GM18498 (cell line): ENCODE data around the gene MBTPS1.

Experiments used
- ATAC-seq: cut with Tn5 transposase; IDR thresholded peaks from one replicate; pipeline ENCODE4 v1.9.1; 2021; ENCODE audit warnings: mild to moderate bottlenecking, moderate library complexity; ENCODE audit not compliant: unreplicated experiment

Gene MBTPS1

GRCh38 chr16:84080813-84081212 is 35.9 kb downstream of the MBTPS1 start:
- ATAC-seq, result no peak

DNA sequence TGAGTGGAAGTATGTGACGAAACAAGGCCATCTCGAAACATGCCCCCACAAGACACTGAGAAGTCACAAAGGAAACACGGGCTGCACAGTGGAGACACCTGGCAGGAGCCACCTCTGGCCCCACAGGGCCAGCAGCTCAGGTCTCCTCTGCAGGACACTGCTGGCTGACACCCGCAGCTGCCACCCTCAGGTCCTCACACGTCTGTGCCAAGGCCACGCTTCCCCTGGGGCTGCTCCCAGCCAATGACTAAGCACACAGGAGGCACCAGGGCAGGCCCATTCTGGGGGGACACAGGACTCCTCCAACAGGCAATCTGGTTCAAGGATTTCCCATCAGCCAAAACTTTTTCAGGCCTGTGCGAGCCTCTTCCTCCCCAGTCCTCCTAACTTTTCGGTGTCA is 36.4 kb downstream of the MBTPS1 start:
- no peak for ATAC-seq

- no peak for ATAC-seq
Observed at GRCh38 chr16:84079664-84080063, 37.1 kb downstream of the MBTPS1 start.

DNA sequence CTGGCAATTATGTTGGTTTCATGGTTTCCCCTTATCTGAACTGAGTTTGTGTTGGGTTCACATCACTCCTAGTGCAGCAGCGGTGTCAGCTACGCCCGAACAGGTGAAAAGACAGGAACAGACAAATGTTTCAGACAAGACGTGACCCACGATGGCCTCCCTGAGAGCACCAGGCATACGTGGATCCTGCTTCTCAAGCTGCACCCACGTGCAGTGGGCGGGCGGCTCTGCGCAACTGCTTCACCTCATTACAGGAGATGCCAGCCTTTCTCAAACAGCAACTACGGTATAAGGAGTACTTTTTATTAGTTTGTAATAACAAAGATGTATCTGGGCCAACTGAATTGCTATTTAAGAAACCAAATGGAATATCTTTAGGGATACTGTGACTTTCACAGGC is 41.4 kb downstream of the MBTPS1 start:
- ATAC-seq, result no peak

DNA sequence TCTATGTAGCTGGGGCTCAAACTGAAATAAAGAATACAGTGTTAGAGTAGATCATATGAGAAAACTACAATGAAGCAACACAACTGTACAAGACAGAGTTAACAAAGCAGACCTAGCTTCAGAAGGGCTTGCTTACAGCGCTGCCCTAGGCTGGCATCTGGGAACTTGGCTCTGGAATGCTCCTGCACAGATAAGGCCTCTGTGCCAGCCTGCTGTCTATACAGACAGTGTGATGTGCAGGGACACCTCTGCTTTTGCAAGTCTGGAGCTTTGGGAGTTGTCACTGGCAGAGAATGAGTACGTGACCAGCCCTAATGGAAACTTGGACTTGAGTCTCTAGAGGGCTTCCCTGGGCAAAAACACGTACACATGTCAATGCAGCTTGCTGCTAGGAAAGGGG is 42.0 kb downstream of the MBTPS1 start:
- ATAC-seq, result no peak

DNA sequence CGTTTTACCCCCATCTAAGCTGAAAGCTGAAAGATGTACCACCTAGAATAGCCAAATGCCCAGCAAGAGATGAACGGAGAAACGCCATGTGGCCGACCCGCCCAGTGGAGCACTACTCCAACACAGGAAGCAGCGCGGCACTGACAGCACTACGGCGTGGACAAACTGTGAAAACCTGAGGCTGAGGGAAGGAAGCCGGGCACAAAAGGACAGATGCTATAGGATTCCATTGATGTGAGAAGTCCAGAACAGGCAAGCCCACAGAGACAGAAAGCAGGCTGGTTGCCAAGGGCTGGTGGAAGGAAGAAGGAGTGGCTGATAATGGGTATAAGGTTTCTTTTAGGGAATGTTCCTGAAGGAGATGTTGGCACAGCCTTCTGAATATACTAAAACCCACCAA is 44.7 kb downstream of the MBTPS1 start:
- no peak for ATAC-seq

DNA sequence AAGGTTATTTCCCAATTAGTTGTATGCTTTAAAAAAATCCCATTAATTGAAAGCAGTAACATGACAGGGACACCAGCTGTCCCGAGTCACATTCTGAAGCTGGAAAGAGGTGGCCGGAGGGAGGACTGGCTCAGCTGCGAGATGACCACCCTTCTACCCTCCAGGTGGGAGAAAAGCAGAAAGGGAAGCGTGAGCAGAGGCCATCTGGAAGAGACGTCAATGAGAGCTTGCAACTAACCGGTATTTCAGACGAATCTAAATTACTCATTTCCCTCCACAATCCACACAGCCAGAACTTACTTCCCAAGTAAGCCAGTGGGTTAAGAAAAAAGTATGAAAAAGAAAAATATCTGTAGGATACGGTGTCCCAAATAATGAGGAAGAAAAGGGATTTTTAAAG is 45.6 kb downstream of the MBTPS1 start:
- ATAC-seq, result no peak

GRCh38 chr16:84069540-84069939 is 47.2 kb downstream of the MBTPS1 start:
- ATAC-seq, result no peak

- ATAC-seq, result no peak
Observed at GRCh38 chr16:84068783-84069462, 47.8 kb downstream of the MBTPS1 start.

- ATAC-seq, result no peak
Observed at GRCh38 chr16:84068041-84068440, 48.7 kb downstream of the MBTPS1 start.

DNA sequence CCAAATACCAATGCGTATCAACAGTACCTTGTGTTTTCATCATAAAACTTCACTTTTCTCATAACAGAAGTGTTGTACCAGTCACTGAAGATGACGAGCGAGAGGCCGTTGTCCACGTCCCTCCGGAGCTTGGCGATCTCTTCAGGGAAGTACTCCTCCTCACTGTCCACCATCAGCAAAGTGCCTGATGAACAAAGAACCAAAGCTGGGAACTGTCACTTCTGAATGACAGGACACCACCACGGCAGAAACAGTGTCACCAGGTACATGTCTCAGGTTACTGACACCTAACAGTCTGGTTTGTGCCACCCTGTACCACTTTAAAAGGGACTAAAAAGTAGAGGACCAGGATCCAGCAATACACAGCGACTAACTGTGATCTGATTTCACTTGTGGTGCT is 49.1 kb downstream of the MBTPS1 start:
- ATAC-seq, result no peak

DNA sequence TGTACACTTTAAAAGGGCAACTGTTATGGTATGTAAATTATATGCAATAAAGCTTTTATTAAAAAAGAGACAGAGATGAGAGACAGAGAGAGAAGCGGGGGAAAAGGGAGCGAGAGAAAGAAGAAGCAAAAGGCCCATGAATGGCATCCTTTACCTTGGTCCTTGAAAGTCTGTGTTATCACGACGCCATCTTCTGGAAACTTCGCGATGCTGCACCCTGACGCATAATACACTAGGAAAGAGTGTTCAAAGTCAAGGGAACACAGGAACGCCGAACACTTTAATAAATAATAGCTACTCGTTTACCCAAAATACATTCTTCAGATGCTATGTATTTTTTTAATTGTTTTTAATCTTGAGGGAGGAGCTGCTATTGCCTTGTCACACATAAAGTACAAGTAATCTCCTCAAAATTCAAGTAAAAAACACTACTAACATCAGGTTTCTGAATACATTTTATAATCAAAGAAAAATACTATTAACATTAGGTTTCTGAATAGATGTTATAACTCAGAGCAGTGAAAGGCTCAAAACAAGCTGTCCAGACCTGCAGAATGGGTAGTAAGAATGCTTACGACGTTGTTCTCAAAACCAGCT is 51.1 kb downstream of the MBTPS1 start:
- ATAC-seq, result no peak

- no peak for ATAC-seq
Observed at GRCh38 chr16:84063980-84064379, 52.8 kb downstream of the MBTPS1 start.

- no peak for ATAC-seq
Observed at GRCh38 chr16:84062734-84063640, 53.8 kb downstream of the MBTPS1 start.

DNA sequence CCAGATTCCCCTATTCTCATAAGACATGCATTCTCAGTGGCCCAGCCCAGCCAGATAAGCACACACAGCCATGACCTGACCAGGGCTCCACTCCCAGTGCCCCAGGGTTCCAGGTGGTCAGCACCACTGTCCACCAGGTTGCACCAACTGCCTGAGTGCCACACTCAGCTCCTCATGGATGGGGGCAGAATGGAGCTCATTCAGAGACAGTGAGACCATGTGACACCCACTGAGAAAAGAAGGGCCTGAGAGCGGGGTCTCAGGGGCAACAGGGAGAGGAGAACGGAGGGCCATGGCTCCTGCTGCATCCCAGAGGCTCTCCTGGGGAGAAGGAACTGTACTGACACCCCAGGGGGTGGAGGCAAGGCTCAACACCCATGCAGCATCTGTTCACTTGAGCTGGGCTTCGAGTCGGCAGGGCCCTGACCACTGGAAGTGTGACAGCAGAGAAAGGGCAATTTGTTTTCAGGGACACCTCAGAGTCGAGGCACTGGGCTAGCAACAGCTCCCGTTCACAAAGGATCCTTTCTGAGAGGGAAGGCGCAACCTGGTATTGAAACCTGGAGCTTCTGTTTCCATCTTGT is 55.4 kb downstream of the MBTPS1 start:
- ATAC-seq, result no peak

GRCh38 chr16:84059946-84060901 is 56.5 kb downstream of the MBTPS1 start:
- ATAC-seq, result no peak

GRCh38 chr16:84059111-84059510 is 57.6 kb downstream of the MBTPS1 start:
- no peak for ATAC-seq

DNA sequence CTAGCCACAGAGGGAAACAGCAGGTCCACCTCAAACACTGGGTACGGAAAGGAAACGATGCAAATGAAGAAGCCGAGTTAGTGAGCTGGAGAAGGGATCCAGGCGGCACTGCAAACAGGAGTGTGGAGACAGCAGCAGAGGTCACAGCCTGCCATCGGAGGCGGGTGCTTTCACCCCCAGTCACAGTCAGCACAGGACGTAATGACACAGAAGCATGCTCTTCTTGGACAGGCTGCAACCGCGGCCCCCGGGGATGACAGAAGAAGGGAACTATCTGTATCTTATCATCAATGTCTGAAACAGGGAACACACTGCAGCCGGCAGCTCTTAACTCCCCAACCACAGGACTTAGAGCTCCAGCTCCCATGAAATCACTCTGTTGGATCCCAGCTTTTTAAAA is 58.1 kb downstream of the MBTPS1 start:
- no peak for ATAC-seq

GRCh38 chr16:84058211-84058610 is 58.5 kb downstream of the MBTPS1 start:
- ATAC-seq, result no peak

GRCh38 chr16:84056933-84057332 is 59.8 kb downstream of the MBTPS1 start:
- ATAC-seq, result no peak
